ENCODE data around the gene IL1RL1.
"Not testable (repeated sequence)": the region's sequence is repeated elsewhere in the genome, so short reads cannot be mapped to it uniquely, and the experiment has no call there.

Gene IL1RL1

DNA sequence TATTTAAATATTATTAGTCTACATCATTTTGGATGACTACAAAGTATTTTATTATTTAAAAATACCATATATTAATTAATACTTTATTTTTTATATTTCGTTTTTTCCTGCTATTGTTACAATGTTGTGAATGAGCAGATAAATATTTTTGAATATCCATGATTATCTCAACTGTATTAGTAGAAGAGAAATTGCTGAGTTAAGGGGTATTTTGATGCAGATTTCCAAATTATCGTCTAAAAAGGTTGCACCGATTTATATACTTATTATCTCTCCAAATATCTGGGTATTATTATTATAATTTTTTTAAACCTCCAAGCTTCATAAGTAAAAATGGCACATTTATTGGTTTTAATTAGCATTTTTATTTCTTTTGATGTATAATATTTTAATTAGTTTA is 8.9 kb upstream of the IL1RL1 start:
- Mint-ChIP-seq H3K27ac (no peak overlapping the region), H3K27me3 (peaks cover 15 to 21% of the 10 kb centered on the region in 2 donors), H3K9me3 (no peaks in the 10 kb centered on the region), H3K36me3 (ENCODE audit: insufficient read depth) (no peaks in the 10 kb centered on the region), H3K4me1 (ENCODE audit: low read depth in 2 of 2) (peaks cover 6 to 7% of the 10 kb centered on the region in 2 donors), H3K4me3 (no peak overlapping the region)
- no peak for DNase-seq
- no peak for ATAC-seq (replicated peaks)

DNA sequence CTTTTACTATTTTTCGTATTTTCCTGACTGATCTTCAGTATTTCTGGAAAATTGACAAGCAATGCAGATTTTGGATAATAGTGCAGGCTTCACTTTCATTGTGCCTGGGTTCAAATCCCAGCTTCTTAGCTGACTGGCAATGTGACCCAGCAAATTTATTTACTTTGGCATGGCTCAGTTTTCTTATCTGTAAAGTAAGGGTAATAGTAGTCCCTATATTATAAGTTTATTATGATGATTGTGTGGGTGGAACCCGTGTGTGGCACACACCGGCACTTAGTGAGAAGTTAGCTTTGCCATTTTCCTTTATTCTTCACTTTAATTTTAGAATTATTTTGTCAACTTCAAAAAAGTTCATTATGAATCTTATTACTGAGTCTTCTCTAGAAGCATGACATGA is 7.8 kb upstream of the IL1RL1 start:
- no peaks in the 10 kb centered on the region for H3K36me3 Mint-ChIP-seq (ENCODE audit: insufficient read depth)
- H3K27ac Mint-ChIP-seq = no peak overlapping the region
- peaks cover 6 to 7% of the 10 kb centered on the region in 2 donors for H3K4me1 Mint-ChIP-seq (ENCODE audit: low read depth in 2 of 2)
- no peak overlapping the region for H3K4me3 Mint-ChIP-seq
- H3K27me3 Mint-ChIP-seq = peaks cover 25 to 27% of the 10 kb centered on the region in 2 donors
- no peak for ATAC-seq (replicated peaks)
- no peaks in the 10 kb centered on the region for H3K9me3 Mint-ChIP-seq
- no peak for DNase-seq

DNA sequence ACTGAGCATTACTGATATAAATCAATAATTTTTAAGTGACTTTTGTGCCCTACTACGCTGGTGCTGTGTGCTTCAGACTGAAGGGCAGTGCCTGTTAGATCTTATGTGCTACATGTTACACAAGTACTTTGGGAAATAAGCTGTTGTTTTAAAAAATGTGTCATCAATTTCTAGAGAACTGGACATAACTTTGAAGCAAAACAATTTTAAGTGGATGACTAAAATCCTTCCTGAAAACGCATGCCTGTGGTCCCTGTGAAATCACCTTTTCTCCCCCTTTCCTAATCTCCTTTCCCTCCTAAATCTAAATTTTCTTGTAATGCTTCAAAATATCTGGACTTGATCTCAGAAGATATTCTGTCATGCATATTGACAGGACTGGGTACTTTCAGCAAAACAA is 7.1 kb upstream of the IL1RL1 start:
- Mint-ChIP-seq H3K9me3 (no peaks in the 10 kb centered on the region), H3K27me3 (peaks cover 25 to 27% of the 10 kb centered on the region in 2 donors), H3K27ac (no peak overlapping the region), H3K36me3 (ENCODE audit: insufficient read depth) (no peaks in the 10 kb centered on the region), H3K4me3 (no peak overlapping the region), H3K4me1 (ENCODE audit: low read depth in 2 of 2) (peaks cover 6 to 7% of the 10 kb centered on the region in 2 donors)
- DNase-seq = no peak
- no peak for ATAC-seq (replicated peaks)

DNA sequence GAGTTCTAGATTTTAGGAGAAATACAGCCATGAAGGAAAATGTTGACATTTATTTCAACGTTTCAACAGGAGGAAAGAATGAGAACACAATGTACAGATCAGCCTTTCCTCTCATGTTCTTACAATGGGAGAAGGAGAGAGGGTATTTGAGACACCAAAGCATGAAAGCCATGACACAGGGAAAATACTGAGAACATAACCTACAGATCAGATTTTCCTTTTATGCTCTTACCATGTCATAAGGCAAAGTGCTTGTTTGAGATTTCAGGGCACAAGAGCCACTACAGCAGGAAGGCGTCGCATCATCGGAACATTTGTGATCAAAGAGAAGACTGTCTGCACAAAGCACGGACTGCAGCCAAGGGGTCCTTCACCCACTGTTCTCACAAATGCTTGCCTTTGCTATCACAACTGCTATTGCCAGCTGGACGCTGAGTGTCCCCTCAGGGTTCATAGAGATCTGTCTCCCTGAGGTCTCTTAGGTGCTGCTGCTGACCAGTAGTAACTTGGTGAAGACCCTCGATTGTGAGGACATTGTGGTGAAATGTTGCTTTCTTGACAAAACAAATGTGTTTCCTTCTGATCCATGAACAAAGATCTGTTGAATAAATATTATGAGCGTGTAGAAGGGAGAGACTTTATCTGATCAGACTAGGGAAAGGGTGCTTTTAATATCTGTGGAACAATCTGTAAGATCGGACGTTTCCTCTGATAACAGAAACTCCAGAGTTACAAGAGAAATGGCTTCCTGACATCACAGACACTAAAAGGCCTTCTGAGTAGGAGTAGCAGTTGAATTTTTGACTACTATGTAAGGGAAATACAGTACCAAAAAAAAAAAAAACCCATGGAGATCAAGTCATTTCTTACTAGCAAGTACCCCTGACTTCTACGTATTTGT is 6.4 kb upstream of the IL1RL1 start:
- H3K27ac Mint-ChIP-seq = no peak overlapping the region
- no peak overlapping the region for H3K4me3 Mint-ChIP-seq
- H3K9me3 Mint-ChIP-seq = no peaks in the 10 kb centered on the region
- peaks cover 6 to 7% of the 10 kb centered on the region in 2 donors for H3K4me1 Mint-ChIP-seq (ENCODE audit: low read depth in 2 of 2)
- no peaks in the 10 kb centered on the region for H3K36me3 Mint-ChIP-seq (ENCODE audit: insufficient read depth)
- peaks cover 31 to 33% of the 10 kb centered on the region in 2 donors for H3K27me3 Mint-ChIP-seq
- no peak for DNase-seq
- ATAC-seq (replicated peaks) = no peak

DNA sequence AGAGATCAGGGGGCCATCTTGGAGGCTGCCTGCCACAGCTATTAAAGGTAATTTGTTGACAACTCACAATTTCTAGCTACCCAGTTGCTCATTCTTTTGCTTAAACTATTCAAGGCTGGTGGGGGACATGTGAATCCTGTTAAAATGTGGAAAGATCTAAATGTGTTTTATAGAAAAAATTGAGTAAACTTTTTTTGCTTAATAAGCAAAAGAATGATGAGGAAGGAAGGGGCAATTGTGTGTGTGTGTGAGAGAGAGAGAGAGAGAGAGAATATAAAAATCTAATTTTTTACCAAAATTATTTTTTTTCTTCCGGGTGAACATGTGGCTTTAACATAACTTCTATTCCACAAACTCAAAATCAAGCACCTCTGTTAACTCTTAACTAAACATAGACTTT is 5.2 kb upstream of the IL1RL1 start:
- no peaks in the 10 kb centered on the region for H3K36me3 Mint-ChIP-seq (ENCODE audit: insufficient read depth)
- no peak overlapping the region for H3K27ac Mint-ChIP-seq
- DNase-seq (no peak), ATAC-seq (replicated peaks) (no peak)
- peaks cover 6 to 7% of the 10 kb centered on the region in 2 donors for H3K4me1 Mint-ChIP-seq (ENCODE audit: low read depth in 2 of 2)
- peaks cover 35 to 37% of the 10 kb centered on the region in 2 donors for H3K27me3 Mint-ChIP-seq
- H3K4me3 Mint-ChIP-seq = no peak overlapping the region
- no peaks in the 10 kb centered on the region for H3K9me3 Mint-ChIP-seq

DNA sequence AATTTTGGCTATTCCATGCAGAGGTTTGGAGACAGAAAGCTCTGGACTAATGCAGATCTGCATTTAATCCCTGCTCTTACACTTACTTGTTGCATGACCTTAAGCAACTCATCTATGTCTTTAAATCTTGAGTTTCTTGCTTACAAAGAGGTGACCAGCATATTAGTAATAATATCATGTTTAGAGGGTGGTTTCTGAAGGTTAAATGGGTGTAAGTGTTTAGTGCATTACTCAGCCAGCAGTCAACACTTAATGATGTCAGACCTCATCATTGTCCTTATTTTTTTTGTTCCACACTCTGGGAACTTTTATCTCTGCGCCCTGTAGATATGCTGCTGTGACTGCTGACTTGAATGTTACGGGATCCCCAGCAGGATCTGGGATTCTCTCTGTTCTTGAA is 1.7 kb downstream of the IL1RL1 start:
- Mint-ChIP-seq H3K4me3 (no peak overlapping the region), H3K36me3 (ENCODE audit: insufficient read depth) (no peaks in the 10 kb centered on the region), H3K4me1 (ENCODE audit: low read depth in 2 of 2) (peaks cover 5 to 6% of the 10 kb centered on the region in 2 donors), H3K27me3 (peaks cover 10 to 15% of the 10 kb centered on the region in 2 donors), H3K9me3 (no peaks in the 10 kb centered on the region), H3K27ac (no peak overlapping the region)
- no peak for DNase-seq
- ATAC-seq (replicated peaks) = no peak

DNA sequence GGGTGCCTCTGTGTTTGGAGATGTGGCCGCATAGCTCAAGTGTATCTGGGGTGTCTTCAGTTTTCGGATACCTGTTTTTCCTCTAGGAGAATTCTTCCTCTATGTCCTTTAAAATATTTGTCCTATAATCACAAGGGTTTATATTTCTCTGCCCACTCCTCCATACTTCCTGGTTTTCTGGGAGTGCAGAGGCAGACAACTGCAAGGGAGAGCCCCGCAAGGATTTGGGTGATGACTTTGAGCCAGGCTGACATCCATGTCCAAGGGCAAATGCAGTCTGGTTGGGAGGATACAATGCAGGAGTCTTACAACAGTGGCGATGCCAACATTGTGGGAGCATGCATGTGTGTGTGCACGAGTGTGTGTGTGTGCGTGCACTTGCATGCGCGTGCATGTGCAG is 2.1 kb downstream of the IL1RL1 start:
- no peak for DNase-seq
- H3K27ac Mint-ChIP-seq = no peak overlapping the region
- peaks cover 10% of the 10 kb centered on the region in 2 donors for H3K27me3 Mint-ChIP-seq
- no peak for ATAC-seq (replicated peaks)
- no peaks in the 10 kb centered on the region for H3K9me3 Mint-ChIP-seq
- no peaks in the 10 kb centered on the region for H3K36me3 Mint-ChIP-seq (ENCODE audit: insufficient read depth)
- no peak overlapping the region for H3K4me3 Mint-ChIP-seq
- peaks cover 5 to 6% of the 10 kb centered on the region in 2 donors for H3K4me1 Mint-ChIP-seq (ENCODE audit: low read depth in 2 of 2)

DNA sequence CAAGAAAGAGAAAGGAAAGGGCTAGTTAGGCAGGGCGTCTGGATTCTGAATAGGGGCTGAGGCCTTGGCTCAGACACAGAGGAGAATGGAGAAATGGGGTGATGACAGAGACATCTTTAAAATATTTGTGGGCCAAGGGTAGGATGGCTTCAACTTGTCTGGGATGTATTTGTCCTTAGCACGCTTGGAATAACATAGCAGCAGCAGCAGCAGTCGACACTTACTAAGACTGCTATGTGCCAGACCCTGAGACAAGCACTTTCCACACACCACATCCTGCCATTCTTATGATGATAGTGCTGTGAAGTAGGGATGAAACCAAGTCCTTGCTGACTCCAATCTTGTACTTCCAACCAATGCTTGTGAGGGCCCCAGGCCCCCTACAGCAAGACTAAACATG is 2.6 kb downstream of the IL1RL1 start:
- ATAC-seq (replicated peaks) (no peak), DNase-seq (no peak)
- Mint-ChIP-seq H3K4me1 (ENCODE audit: low read depth in 2 of 2) (peaks cover 5 to 6% of the 10 kb centered on the region in 2 donors), H3K4me3 (no peak overlapping the region), H3K36me3 (ENCODE audit: insufficient read depth) (no peaks in the 10 kb centered on the region), H3K27me3 (peaks cover 10% of the 10 kb centered on the region in 2 donors), H3K27ac (no peak overlapping the region), H3K9me3 (no peaks in the 10 kb centered on the region)

DNA sequence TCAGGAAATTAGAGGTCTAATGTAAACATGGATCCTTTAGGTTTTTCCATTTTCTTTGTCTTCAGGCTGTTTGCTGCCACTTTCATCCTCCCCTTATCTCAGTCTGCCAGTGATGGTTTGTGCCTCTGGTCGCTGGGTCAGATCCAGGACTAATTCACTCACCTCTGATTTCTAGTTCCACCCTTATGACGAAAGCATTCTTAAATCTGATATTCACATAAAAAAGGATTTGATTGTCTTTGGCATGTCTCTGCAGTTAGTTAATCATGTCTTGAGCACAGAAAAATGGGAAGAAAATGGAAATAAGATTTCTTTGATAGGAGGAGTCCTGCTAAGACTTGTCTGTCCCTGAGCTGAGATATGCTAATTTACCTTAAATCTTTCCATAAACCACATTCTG is 4.6 kb downstream of the IL1RL1 start:
- Mint-ChIP-seq H3K27me3 (no peaks in the 10 kb centered on the region), H3K4me3 (no peak overlapping the region), H3K9me3 (no peaks in the 10 kb centered on the region), H3K27ac (no peak overlapping the region), H3K36me3 (ENCODE audit: insufficient read depth) (no peaks in the 10 kb centered on the region), H3K4me1 (ENCODE audit: low read depth in 2 of 2) (peaks cover 5 to 6% of the 10 kb centered on the region in 2 donors)
- ATAC-seq (replicated peaks) (no peak), DNase-seq (no peak)

DNA sequence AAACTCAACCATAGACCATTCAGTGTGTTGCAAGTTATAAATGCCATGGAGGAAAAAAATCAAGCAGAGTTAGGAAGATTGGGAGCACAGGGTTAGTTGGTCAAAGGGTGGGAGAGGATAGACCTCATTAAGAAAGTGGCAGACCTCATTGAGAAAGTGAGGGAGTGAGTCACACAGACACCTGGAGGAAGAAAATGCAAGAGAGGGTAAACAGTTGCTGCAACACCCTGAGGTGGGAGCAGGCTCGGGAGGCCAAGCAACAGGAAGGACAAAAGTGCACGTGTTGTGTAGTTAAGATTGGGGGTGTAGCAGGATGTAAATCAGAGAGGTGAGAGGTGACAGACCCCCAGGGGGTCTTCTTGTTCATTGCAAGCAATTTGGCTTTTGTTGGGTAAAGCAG is 6.4 kb downstream of the IL1RL1 start:
- ATAC-seq (replicated peaks) = no peak

DNA sequence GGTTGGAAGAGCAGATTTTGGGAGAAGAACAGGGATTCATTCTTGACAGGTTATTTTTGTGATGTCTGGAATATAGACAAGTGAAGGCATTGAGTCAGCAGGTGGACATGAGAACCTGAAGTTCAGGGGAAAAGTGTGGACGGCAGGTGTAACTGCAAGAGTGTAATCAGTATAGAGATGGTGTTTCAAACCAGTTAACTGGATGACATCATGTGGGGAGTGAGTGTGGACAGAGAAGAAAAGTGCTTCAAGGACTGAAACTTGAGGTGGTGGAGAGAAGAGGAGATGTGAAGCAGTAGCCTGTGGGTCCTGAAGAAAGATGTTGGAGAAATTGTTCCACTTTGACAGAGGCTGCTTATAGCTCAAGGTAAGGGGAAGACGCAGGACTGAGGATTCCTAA is 7.1 kb downstream of the IL1RL1 start:
- Mint-ChIP-seq H3K27ac (no peak overlapping the region), H3K4me3 (no peak overlapping the region), H3K4me1 (ENCODE audit: low read depth in 2 of 2) (peaks cover 1 to 6% of the 10 kb centered on the region in 2 donors), H3K36me3 (ENCODE audit: insufficient read depth) (no peaks in the 10 kb centered on the region), H3K27me3 (no peaks in the 10 kb centered on the region), H3K9me3 (no peaks in the 10 kb centered on the region)
- DNase-seq (no peak), ATAC-seq (replicated peaks) (no peak)

More for the DNA sequence above, 6.4 kb downstream of the IL1RL1 start:
- Mint-ChIP-seq H3K4me3 (no peak overlapping the region), H3K9me3 (no peaks in the 10 kb centered on the region), H3K36me3 (ENCODE audit: insufficient read depth) (no peaks in the 10 kb centered on the region), H3K27me3 (no peaks in the 10 kb centered on the region), H3K4me1 (ENCODE audit: low read depth in 2 of 2) (peaks cover 5 to 6% of the 10 kb centered on the region in 2 donors), H3K27ac (no peak overlapping the region)
- DNase-seq = no peak

DNA sequence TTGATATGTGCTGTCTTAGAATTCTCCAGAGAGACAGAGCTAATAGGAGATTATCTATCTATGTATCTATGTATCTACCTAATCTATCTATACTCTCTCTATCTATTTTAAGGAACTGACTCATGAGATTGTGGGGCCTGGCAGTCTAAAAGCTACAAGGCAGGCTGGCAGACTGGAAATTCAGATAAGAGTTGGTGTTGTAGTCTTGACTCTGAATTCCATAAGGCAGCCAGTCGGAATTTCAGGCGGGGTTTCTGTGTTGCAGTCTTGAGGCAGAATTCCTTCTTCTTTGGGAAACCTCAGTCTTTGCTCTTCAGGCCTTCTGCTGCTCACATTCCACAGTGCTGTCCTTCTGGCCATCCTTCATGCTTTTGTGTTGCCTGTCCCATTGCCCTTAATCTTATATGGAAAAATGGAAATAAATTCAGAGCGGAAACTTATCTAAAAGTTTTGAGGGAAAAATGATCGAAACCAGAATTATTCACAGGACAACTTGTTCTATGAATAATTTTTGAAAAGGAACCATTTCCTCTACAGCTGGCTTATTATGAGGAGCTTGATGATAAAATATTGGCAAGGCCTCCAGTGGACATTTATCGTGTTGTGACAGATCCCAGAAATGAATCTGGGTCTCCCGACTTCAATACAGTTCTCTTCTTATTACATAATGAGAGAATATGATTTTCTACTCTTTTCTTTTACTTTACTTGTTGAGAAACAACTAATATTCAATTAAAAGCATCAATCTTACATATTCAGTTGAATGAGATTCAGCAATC is 10.8 kb downstream of the IL1RL1 start:
- Mint-ChIP-seq H3K27me3 (peaks cover 9 to 16% of the 10 kb centered on the region in 2 donors), H3K4me1 (ENCODE audit: low read depth in 2 of 2) (no peaks in the 10 kb centered on the region), H3K27ac (no peak overlapping the region), H3K4me3 (no peak overlapping the region), H3K36me3 (ENCODE audit: insufficient read depth) (no peaks in the 10 kb centered on the region), H3K9me3 (no peaks in the 10 kb centered on the region)
- no peak for DNase-seq
- no peak for ATAC-seq (replicated peaks)

DNA sequence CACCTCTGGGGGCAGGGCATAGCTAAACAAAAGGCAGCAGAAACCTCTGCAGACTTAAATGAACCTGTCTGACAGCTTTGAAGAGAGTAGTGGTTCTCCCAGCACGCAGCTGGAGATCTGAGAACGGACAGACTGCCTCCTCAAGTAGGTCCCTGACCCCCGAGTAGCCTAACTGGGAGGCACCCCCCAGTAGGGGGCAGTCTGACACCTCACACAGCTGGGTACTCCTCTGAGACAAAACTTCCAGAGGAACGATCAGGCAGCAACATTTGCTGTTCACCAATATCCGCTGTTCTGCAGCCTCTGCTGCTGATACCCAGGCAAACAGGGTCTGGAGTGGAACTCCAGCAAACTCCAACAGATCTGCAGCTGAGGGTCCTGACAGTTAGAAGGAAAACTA is 13.6 kb downstream of the IL1RL1 start:
- DNase-seq = peak in 2 of 3 experiments; percentile 4 to 23
- peaks cover 9 to 17% of the 10 kb centered on the region in 2 donors for H3K27me3 Mint-ChIP-seq
- H3K27ac Mint-ChIP-seq; H3K9me3 Mint-ChIP-seq; ATAC-seq (replicated peaks); H3K4me1 Mint-ChIP-seq (ENCODE audit: low read depth in 2 of 2); H3K36me3 Mint-ChIP-seq (ENCODE audit: insufficient read depth); H3K4me3 Mint-ChIP-seq: not testable (repeated sequence)

Data from effector memory CD8-positive, alpha-beta T cell (primary cell).